GM18498 (cell line): ENCODE results near the gene LIMS1.
"Not testable (repeated sequence)": the region's sequence is repeated elsewhere in the genome, so short reads cannot be mapped to it uniquely, and the experiment has no call there.

Source experiments
- ATAC-seq: cut with Tn5 transposase; IDR thresholded peaks from one replicate; pipeline ENCODE4 v1.9.1; 2021; ENCODE audit warnings: mild to moderate bottlenecking, moderate library complexity; ENCODE audit not compliant: unreplicated experiment

Gene LIMS1

DNA sequence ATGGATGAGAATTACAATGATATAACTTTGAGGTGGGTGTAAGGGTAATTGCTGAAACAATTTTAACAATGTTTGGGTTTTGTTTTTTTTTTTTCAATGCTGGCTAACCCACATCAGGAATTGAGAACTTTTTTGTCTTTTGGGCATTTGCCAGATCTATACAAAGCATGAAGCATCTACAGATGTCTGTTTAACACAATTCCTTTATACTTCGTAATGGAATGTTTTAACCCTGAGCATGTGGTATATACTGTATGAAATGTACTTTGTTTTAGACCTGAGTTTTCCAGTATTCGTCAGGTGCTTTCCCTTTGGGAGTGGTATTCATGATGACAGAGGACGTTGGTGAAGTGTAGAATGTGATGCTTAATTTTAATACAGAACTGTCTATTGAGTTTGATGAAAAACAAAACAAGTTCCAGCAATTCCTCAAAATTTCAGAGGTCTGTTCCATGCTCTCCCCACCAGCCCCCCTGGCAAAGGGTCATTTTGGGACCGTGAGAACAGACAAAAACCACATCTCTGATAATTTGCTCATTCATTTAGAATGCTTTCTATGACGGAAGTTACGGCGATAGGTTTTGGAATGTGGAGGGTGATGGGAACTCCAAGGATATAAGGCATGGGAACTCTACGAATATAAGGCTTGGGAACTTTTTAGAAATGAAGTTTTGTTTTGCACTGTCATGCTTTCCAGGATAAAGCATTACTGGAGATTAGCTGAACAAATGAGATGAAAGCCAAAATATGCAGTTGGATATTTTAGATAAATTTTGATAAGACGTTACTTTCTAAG lies 14.1 kb downstream of the LIMS1 start:
- ATAC-seq, result no peak

- ATAC-seq, result no peak
Measured at GRCh38 chr2:108552566-108552965, 18.3 kb downstream of the LIMS1 start.

DNA sequence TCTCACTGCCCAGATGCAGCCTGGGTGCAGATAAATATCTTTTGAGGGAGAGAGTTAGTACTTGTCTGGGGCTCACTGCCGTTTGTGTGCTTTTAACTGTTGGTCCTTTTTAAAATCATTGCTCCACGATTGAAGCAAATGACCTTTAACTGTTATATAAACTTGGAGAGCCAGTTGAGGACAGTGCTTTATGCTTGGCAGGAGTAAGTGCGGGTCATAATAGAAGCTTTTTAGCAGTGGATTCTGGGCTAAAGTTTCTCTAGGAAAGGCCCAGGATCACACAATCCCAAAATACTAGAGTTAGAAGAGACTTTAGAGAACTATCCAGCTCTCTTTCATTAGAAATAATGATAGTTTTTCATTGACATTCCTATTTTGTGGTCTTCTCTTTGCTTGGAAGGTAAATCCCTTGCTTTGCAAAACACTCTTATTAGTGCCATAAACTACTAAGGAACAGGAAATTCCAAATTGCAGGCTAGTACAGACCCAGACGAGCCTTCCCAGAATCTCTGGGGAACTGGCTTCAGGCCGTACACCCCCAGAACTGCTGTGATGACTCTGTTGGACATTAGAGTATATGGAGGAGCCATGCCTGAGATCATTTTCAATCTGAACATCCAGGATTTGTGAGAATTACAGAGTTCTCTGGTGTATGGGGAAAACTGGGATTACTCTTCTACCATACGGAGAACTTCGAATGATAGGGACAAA lies 19.1 kb downstream of the LIMS1 start:
- ATAC-seq, result no peak

GRCh38 chr2:108554528-108554927 lies 20.3 kb downstream of the LIMS1 start:
- no peak for ATAC-seq

- ATAC-seq, result no peak
Measured at GRCh38 chr2:108555572-108555971, 21.3 kb downstream of the LIMS1 start.

GRCh38 chr2:108556581-108556980 lies 22.3 kb downstream of the LIMS1 start:
- ATAC-seq, result not testable (repeated sequence)

GRCh38 chr2:108560241-108560811 lies 26.1 kb downstream of the LIMS1 start:
- no peak for ATAC-seq

DNA sequence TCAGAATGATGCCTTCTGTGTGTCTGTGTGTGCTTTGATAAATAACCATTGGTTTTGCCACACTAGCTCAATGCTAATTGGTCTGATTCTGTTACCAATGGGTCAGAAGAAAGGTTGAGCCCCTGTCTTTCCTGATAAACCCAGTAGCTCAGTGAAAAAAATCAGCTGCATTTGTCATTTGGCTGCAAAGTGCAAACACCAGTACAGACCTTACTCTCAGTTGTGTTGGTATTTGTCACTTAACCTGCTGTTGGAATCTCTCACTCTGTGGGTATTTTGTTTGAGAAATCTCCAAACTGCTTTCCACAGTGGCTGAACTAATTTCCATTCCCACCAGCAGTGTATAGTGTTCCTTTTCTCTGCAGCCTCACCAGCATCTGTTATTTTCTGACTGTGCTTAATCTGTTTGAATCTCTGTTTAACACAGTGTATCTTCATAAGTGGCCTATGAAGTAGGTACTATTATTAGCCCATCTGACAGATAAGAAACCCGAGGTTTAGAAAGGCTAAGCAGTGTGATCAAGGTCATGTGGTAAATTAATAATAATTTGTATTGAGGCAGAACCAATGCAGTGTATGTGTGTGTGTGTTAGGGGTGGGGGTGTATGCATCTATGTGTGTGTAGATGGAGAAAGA lies 26.7 kb downstream of the LIMS1 start:
- ATAC-seq, result no peak

GRCh38 chr2:108562274-108562673 lies 28.0 kb downstream of the LIMS1 start:
- no peak for ATAC-seq

GRCh38 chr2:108564510-108564909 lies 30.2 kb downstream of the LIMS1 start:
- no peak for ATAC-seq

DNA sequence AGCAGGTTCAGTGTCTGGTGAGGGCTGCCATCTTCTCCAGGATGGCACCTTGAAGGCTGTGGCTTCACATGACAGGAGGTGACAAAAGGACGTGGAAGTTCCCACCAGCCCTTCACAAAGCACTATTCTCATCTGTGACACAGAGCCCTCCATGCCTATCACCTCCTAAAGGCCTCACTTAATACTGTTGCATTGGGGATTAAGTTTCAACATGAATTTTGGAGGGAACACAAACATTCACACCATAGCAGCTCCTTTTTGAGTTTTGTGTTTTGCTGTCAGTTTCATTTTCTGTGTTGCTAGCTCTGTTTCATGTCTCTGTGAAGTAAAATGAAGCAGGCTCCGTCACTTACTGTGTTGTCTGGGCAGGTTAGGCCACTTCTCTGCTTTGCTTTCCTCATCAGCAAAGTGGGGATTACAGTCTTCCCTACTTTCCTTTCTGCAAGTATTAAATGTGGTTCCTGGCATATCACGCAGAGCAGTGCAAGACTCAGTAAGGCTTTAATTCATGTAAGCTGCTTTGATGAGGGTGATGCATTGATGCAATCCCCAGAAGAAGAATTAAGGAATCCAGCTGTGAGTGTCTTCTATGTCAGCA lies 31.6 kb downstream of the LIMS1 start:
- peak; percentile 85 for ATAC-seq

GRCh38 chr2:108570416-108570815 lies 36.1 kb downstream of the LIMS1 start:
- no peak for ATAC-seq

- ATAC-seq, result no peak
Measured at GRCh38 chr2:108571286-108571685, 37.0 kb downstream of the LIMS1 start.

GRCh38 chr2:108573061-108573460 lies 38.8 kb downstream of the LIMS1 start:
- ATAC-seq, result no peak

GRCh38 chr2:108574332-108574731 lies 40.1 kb downstream of the LIMS1 start:
- no peak for ATAC-seq

DNA sequence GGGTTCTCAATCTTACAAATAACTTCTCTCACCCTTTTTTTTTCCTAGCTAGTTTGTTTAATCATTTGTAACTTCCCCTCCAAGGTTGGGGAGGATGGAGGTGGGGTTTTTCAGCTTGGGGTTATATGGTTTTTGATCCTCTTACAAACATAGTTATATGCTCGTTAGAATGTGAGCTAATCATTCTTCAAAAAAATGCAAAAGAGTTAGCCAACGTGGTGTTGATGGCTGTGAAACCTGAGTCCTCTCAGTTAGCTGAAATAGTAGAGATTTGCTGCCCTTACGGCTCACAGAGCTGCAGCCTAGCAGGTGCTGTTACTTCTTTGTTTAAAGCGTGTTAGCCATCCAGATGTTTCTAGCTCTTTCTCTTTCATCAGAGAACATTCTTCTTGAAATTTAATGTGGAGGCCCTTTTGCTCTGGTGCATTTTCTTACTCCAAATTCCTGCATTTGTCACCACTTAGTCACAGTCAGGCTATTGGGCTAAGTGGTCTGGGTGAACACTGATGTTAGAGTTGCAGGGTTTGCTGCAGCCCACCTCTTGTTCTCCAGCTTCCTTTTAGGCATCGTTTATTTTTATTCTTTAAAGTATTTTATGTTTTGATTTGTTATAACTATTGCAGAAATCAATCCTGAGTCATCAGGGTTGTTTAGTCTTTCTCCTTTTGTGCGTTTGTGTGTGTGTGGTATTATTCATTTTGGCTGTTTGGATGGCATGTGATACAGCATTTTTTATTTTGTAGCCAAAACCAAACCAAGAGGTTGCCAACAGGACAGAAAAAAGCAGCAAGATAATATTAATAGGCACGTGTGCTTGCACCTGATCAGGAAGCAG lies 41.1 kb downstream of the LIMS1 start:
- ATAC-seq, result peak; percentile 87

DNA sequence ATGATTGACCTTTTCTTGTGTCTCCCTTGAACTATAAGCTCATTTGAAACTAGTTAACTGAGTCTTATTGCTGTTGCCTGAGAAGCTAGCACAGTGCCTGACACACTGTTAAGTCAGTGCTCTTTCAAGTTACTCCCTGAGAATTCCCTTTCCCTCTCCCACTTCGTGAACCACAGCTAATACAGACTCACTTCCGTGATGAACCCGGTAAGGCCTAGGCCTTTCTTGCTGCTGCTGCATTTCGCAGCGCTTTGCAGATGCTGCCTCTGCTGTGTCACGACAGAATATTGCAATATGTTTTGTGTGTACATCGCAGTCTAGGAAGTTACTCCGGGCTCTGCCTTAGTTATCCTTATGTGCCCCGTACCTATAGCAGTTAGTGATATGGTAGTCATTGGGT lies 42.8 kb downstream of the LIMS1 start:
- no peak for ATAC-seq

DNA sequence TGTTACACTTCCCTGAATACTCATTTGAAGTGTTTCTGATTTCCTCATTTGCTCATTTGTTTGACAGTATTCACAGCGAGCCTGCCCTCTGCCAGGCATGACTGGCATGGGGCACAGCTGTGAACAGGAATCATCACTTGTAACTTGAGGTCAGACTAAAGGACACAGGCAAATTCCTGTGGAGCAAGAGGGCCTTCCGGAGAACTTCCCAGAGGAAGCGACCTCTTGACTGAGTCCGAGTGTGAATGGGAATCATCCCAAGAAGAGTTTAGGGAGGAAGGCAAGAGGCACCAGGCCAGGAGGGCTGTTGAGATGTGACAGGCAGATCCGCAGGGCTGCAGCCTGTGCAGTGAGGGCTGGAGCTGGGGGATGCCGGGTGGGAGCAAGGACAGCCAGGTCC lies 45.4 kb downstream of the LIMS1 start:
- no peak for ATAC-seq

GRCh38 chr2:108580050-108580449 lies 45.8 kb downstream of the LIMS1 start:
- ATAC-seq, result no peak

DNA sequence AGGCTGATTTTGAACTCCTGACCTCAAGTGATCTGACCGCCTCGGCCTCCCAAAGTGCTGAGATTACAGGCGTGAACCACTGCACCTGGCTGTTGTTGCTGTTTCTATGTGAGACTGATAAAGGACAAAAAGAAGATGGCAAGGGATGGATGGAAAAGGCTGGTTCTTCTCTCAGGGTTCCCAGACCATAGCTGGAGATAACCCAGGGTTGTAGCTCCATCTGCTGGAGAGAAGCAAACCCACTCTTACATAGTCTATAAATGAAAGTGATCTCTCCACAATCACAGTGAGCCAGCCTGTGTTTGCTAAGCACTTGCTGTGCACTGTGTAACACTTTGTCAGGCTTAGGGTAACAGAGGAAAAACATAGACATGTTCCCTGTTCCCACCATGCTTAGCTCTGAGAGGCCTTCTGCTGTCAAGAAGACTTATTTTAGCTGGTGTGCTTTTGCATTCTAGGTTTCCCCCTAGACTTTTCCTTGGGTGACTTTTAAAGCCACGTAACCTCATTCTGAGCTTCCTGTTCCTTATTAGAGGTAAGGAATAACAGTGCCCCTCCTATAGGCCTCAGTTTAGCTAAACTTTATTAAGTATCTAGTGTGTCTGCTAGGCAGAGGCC lies 49.7 kb downstream of the LIMS1 start:
- peak; percentile 78 for ATAC-seq
